Measurements from ENCODE around the gene AEBP2.
"Not testable (repeated sequence)": the region's sequence is repeated elsewhere in the genome, so short reads cannot be mapped to it uniquely, and the experiment has no call there.

AEBP2 gene

DNA sequence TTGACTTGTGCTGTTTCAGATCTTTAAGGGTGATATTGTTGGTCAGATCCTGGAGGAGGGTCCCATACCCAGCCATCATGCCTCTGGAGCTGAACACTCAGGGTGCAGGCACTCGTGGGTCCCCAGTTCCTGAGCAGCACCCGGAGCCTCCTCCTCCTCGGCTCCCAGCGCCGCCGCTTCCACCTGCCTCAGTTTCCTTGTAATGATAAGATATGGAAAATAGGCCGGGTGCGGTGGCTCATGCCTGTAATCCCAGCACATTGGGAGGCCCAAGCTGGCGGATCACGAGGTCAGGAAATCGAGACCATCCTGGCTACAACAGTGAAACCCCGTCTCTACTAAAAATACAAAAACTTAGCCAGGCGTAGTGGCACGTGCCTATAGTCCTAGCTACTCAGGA is 20.2 kb upstream of the AEBP2 start:
- in situ Hi-C loops (cut with HindIII; ENCODE audit: low sequenced_read_pairs): no loop called here

DNA sequence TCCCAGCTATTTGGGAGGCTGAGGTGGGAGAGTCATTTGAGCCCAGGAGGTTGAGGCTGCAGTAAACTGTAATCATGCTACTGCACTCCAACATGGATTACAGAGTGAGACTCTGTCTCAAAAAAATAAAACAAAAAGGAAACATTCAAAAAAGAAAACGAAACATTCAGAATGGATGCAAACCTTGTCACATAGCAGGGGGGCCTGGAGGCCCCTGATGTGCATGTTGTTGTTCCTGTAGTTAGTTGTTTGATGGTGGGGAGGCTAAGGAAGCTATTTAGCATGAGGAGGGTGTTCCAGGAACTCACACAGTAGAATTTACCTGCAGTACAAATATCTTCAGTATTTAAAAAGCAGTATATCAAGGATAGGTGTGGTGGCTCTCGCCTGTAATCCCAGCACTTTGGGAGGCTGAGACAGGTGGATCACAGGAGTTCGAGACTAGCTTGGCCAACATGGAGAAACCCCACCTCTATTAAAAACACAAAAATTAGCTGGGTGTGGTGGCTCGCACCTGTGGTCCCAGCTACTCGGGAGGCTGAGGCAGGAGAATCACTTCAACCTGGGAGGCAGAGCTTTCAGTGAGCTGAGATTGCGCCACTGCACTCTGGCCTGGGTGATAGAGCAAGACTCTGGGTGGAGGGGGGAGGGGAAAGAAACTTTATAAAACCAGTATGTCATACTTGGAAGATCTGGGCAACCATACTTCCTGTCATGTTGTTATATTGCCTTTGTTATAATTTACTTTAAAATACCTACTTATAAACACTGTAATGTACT is 17.6 kb upstream of the AEBP2 start:
- in situ Hi-C loops (cut with HindIII; ENCODE audit: low sequenced_read_pairs): no loop called here

- in situ Hi-C loops (cut with HindIII; ENCODE audit: low sequenced_read_pairs): no loop called here
These were observed 15.9 kb upstream of the AEBP2 start for GRCh38 chr12:19423166-19423930.

DNA sequence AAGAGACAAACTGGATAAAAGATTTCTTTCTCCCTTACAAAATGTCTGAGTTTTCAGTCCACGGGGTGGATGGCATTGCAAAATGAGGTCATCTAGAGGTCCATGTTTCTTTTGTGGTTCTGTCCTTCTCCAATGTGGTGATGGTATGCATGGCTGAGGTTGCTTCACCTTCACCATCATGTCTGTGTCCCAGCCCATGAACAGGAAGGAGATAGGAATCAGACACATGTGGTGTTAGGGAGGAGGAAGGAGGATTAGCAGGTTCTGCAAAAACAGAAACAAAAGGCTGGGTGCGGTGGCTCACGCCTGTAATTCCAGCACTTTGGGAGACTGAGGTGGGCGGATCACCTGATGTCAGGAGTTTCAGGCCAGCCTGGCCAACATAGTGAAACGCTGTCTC is 11.0 kb upstream of the AEBP2 start:
- in situ Hi-C loops (cut with HindIII; ENCODE audit: low sequenced_read_pairs): no loop called here

DNA sequence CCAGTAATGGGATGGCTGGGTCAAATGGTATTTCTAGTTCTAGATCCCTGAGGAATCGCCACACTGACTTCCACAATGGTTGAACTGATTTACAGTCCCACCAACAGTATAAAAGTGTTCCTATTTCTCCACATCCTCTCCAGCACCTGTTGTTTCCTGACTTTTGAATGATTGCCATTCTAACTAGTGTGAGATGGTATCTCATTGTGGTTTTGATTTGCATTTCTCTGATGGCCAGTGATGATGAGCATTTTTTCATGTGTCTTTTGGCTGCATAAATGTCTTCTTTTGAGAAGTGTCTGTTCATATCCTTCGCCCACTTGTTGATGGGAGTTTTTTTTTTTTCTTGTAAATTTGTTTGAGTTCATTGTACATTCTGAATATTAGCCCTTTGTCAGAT is 9.8 kb upstream of the AEBP2 start:
- in situ Hi-C loops (cut with HindIII; ENCODE audit: low sequenced_read_pairs): not testable (repeated sequence)

DNA sequence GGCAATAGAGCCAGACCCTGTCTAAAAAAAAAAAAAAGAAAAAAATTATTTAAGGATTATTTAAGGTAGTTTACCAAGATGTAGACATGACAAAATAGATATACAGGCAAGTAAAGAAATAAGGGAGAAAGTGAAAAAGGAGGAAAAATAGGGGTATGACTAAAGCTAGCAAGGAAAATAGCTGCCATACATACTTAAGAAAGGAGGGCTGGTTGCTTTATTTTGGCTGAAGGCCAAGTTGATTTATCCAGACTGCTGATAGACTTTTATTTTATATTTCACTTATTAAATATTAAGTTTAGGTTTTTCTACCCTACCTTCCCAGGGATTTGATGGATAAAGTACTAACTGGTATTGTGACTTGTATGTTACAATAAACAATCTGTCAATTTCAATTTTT is 8.3 kb upstream of the AEBP2 start:
- in situ Hi-C loops (cut with HindIII; ENCODE audit: low sequenced_read_pairs): no loop called here

- in situ Hi-C loops (cut with HindIII; ENCODE audit: low sequenced_read_pairs): no loop called here
These were observed 7.6 kb upstream of the AEBP2 start for GRCh38 chr12:19431407-19432308.

DNA sequence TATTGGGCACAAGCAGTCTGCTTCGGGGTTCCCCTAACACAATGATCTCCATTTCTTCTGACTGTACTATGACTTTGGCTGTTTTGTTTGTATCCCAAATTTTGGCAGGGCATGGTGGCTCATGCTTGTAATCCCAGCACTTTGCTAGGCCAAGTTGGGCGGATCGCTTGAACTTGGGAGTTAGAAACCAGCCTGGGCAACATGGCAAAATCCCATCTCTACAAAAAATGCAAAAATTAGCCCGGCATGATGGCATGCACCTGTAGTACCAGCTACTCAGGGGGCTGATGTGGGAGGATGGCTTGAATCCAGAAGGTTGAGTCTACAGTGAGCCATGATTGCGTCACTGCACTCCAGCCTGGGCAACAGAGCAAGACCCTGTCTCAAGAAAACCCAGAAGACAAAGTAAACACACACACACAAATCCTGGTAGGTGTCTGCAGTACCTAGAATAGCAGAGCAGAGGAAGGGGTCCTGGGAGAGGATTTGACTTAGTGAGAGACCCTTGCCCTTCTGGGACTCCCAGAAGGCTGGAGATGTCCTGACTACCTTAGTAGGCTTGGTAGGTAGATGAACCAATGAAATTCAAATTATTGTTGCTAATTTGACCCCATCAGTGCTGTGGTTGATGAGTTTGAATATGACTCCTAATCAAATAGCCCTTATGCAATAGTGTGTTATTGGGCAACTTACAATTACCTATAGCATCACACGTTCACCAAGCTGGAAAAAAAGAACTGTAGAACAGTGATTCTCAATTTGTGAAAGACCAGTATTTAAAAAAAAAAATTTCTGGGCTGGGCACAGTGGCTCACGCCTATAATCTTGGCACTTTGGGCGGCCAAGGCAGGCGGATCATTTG is 6.8 kb upstream of the AEBP2 start:
- in situ Hi-C loops (cut with HindIII; ENCODE audit: low sequenced_read_pairs): no loop called here

- in situ Hi-C loops (cut with HindIII; ENCODE audit: low sequenced_read_pairs): no loop called here
These were observed 4.8 kb upstream of the AEBP2 start for GRCh38 chr12:19434538-19434937.

DNA sequence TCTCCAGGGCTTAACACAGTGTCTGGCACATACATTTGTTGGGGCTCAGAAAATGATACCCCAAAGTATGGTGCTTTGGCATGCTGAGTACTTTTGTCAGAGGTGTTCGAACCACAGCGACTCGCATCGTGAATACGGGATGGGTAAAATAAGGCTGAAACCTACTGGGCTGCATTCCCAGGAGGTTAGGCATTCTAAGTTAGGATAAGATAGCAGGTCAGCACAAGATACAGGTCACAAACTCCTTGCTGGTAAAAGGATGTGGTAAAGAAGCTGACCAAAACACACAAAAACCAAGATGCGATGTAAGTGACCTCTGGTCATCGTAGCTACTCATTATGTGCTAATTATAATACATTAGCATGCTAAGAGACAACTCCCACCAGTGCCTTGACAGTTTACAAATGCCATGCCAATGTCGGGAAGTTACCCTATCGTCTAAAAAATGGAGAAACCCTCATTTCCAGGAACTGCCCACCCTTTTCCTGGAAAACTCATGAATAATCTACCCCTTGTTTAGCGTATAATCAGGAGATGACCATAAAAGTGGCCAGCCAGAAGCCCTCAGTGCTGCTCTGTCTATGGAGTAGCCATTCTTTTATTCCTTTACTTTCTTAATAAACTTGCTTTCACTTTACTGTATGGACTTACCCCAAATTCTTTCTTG is 3.3 kb upstream of the AEBP2 start:
- in situ Hi-C loops (cut with HindIII; ENCODE audit: low sequenced_read_pairs): no loop called here

GRCh38 chr12:19436931-19437330 is 2.4 kb upstream of the AEBP2 start:
- in situ Hi-C loops (cut with HindIII; ENCODE audit: low sequenced_read_pairs): no loop called here

- in situ Hi-C loops (cut with HindIII; ENCODE audit: low sequenced_read_pairs): no loop called here
These were observed 1.3 kb upstream of the AEBP2 start for GRCh38 chr12:19437996-19438395.

DNA sequence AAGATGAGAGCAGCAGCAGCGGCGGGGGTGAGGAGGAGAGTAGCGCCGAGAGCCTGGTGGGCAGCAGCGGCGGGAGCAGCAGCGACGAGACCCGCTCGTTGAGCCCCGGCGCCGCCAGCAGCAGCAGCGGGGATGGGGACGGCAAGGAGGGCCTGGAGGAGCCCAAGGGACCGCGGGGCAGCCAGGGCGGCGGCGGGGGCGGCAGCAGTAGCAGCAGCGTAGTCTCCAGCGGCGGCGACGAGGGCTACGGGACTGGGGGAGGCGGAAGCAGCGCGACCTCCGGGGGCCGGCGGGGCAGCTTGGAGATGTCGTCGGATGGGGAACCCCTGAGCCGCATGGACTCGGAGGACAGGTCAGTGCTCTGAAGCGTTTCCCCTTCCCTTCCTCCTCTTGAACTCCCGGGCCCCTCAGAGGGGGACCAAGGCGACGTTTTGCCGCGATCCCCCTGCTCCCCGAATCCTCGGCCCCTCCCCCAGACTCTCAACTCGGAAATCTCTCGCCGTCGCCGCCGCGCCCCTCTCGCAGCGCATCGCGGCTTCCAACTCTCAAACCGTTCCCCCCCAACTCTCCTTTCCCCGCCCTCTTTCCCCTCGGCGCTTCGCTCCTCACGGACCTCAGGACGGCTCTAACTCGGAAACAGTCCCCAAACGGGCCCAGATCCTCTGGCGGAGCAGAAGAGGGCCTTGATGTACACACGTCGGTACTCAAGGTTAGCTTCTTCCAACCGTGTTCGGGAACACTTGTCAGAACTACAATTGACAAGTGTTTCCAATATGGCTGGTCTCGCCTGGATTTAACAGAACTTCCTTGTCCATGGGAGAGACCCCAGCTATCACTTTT is 947 bp downstream of the AEBP2 start:
- in situ Hi-C loops (cut with HindIII; ENCODE audit: low sequenced_read_pairs): no loop called here

- in situ Hi-C loops (cut with HindIII; ENCODE audit: low sequenced_read_pairs): no loop called here
These were observed 1.6 kb downstream of the AEBP2 start for GRCh38 chr12:19440916-19441315.

DNA sequence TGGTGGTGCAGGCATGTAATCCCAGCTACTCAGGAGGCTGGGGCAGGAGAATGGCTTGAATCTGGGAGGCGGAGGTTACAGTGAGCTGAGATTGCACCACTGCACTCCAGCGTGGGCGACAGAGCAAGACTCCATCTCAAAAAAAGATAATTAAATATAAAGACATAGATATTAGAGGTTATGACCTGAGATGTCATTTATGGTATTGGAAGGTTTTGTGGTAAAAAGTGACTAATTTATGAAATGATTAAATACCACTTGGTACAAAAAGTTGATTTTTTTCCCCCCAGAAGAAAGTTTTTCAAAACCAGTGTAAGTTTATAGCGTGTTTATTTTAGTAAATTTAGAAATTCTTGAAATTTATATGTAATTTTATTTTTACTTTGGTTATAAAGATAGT is 4.3 kb downstream of the AEBP2 start:
- in situ Hi-C loops (cut with HindIII; ENCODE audit: low sequenced_read_pairs): no loop called here

- in situ Hi-C loops (cut with HindIII; ENCODE audit: low sequenced_read_pairs): no loop called here
These were observed 4.8 kb downstream of the AEBP2 start for GRCh38 chr12:19444097-19444496.

DNA sequence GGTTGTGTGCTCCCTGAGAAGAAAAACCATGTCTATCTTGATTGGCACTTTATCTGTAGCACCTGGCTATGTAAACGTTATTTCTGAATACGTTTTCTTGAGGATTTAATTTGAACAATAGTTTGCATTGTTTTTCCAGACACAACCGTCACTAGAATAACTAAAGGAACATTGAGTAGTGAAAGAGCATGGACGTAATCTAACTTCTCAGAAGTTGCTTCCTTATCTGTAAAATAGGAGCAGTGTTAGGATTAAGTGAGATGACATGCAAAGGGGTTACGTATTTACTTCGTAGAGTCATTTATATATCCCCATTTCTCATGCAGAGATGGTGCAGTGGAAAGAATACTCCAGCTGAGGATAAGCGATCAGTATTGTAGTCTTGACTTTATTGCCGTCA is 8.1 kb downstream of the AEBP2 start:
- in situ Hi-C loops (cut with HindIII; ENCODE audit: low sequenced_read_pairs): no loop called here

DNA sequence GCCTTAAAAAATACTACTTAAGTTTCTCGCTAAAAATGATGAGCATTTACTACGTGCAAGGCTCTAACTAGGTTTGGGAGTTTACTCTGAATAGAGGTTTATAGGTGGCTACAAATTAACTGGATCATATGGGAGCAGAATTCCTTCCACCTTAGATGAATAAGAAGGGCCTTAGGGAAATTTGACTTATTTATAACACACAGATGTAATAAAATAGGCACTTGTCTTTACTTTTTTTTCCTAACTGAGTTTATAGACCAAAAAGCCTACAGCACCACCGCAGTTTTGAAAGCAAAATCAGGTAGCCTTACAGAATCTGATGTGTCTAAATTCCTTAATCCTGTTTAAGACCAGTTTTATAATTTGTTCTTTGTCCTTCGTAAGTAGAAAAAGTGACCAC is 10.5 kb downstream of the AEBP2 start:
- in situ Hi-C loops (cut with HindIII; ENCODE audit: low sequenced_read_pairs): no loop called here

- in situ Hi-C loops (cut with HindIII; ENCODE audit: low sequenced_read_pairs): no loop called here
These were observed 11.1 kb downstream of the AEBP2 start for GRCh38 chr12:19450362-19450761.

All from DLD1 (cell line).